PC-3 (cell line): Measurements from ENCODE around the gene DLG2.

Experiments used
- CTCF ChIP-seq: fragments of 300-600 bp; sonication (generic); conservative IDR thresholded peaks from 2 replicates; pipeline ENCODE4 v1.5.1; 2017; ENCODE audit warnings: antibody characterized with exemption, low read depth, mild to moderate bottlenecking, low read length
- EZH2 ChIP-seq: fragments of 300-600 bp; sonication (generic); IDR thresholded peaks from one replicate; pipeline ENCODE4 v1.6.1; 2017; ENCODE audit warnings: antibody characterized with exemption, mild to moderate bottlenecking, low read length; ENCODE audit not compliant: unreplicated experiment

DNA sequence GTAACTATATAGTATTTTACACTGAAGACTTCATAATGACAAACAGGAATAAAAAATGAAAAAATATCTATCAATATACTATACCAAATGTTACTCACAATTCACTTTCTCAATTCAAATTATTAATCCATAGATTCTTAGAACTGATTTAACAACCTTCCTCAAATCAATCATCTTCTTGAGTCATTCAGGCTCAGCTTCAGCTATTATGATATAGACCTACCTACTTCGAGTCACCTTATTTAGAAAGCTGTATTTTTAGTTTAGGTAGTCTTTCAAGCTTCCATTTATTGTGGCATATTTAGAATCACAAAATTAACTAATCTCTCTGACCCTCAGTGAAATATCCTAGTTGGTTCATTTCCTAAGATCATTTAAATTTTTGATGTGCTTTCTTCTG, 29.6 kb upstream of the DLG2 start:
- TF ChIP-seq CTCF (no peak), EZH2 (no peak)
